Kidney epithelial cell (primary cell): ENCODE results near the gene KIAA1586. TPM values are rescaled to one million over a fixed set of nuclear protein-coding genes. Genes with fewer than 3 reads are reported as not detected.

ENCODE experiments used
- DNase-seq: peaks from one replicate; pipeline ENCODE4 v3.0.0-alpha.2; 2010; ENCODE audit warnings: low read depth
- H3K27me3 ChIP-seq: 2 replicates; pipeline ENCODE4 v1.6.0; 2011; ENCODE audit warnings: low read length; ENCODE audit not compliant: control insufficient read depth, insufficient read depth
- H3K36me3 ChIP-seq: 2 replicates; pipeline ENCODE4 v1.5.1; 2011; ENCODE audit warnings: low read length; ENCODE audit not compliant: control insufficient read depth, insufficient read depth
- H3K4me3 ChIP-seq: 2 replicates; pipeline ENCODE4 v1.5.1; 2011; ENCODE audit warnings: low read depth, mild to moderate bottlenecking, control low read depth, low read length
- CTCF ChIP-seq: IDR thresholded peaks from 2 replicates; pipeline ENCODE4 v1.5.1; 2011; ENCODE audit warnings: mild to moderate bottlenecking, moderate library complexity, low read length, control low read depth, inconsistent platforms; ENCODE audit not compliant: insufficient read depth, poor library complexity, severe bottlenecking
- total RNA-seq: library from RNA; depleted of rRNA; stranded (reverse); fragments of >200 nt; gene quantifications from 2 replicates; pipeline ENCODE4 v1.2.3, GENCODE V29; 2015

KIAA1586 gene
- total RNA-seq, 1 donor from 2014 or later: 5.7 TPM

- no peak for TF ChIP-seq CTCF
- DNase-seq: no peak
- Histone ChIP-seq H3K36me3 (no peaks in the 10 kb centered on the region), H3K4me3 (no peak overlapping the region), H3K27me3 (no peaks in the 10 kb centered on the region)
Observed at GRCh38 chr6:57064809-57065208, 18.3 kb downstream of the KIAA1586 start.

GRCh38 chr6:57068061-57068460, 21.6 kb downstream of the KIAA1586 start:
- H3K27me3 ChIP-seq: no peaks in the 10 kb centered on the region
- no peak for TF ChIP-seq CTCF
- DNase-seq: no peak
- H3K4me3 ChIP-seq: no peak overlapping the region
- H3K36me3 ChIP-seq: no peaks in the 10 kb centered on the region

- no peaks in the 10 kb centered on the region for H3K27me3 ChIP-seq
- H3K36me3 ChIP-seq: no peaks in the 10 kb centered on the region
- no peak overlapping the region for H3K4me3 ChIP-seq
- TF ChIP-seq CTCF: no peak
- no peak for DNase-seq
Observed at GRCh38 chr6:57069228-57069627, 22.7 kb downstream of the KIAA1586 start.

GRCh38 chr6:57069920-57070331, 23.4 kb downstream of the KIAA1586 start:
- no peak for TF ChIP-seq CTCF
- Histone ChIP-seq H3K36me3 (no peaks in the 10 kb centered on the region), H3K4me3 (no peak overlapping the region), H3K27me3 (no peaks in the 10 kb centered on the region)
- no peak for DNase-seq

GRCh38 chr6:57072108-57072507, 25.6 kb downstream of the KIAA1586 start:
- DNase-seq: no peak
- TF ChIP-seq CTCF: no peak
- Histone ChIP-seq H3K27me3 (no peaks in the 10 kb centered on the region), H3K36me3 (no peaks in the 10 kb centered on the region), H3K4me3 (no peak overlapping the region)

GRCh38 chr6:57074383-57074782, 27.9 kb downstream of the KIAA1586 start:
- no peaks in the 10 kb centered on the region for H3K36me3 ChIP-seq
- TF ChIP-seq CTCF: no peak
- H3K4me3 ChIP-seq: no peak overlapping the region
- DNase-seq: no peak
- no peaks in the 10 kb centered on the region for H3K27me3 ChIP-seq
